ENCODE measurements around the gene MRPL2.

Gene MRPL2

DNA sequence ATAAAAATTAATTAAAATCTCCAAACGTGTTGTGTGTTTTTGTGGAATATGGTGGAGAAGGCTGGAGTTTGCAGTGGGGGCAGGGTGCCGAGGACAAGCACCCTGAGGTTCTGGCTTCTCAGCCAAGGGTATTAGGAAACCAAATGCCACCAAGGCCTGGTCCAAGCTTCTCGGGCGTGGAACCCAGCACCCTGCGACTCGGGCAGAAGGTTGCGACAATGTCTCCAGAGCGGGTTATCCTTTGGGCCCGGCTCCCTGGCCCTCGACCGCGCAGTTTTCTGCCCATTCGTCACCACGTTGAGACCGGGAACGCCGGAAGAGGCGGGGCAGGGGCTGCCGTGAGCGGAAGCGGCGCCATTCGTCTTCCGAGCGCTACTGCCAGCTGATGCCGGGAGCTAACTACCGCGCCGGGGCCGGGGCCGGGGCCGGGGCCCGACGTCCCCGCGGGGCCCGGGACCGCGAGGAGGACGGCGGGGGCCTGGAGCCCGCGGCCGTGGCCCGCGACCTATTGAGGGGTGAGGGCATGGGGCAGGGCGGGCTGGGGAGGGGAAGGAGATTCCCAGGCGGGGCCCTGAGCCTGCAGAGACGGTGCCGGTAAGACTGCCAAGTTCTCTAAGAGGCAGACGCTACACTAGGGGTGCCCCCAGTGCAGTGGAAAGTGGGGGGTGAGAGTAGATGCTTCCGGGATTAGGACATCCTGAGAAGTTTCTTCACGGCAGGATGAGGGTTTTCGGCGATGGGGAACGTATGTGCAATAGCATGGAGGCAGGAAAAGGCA, 37.8 kb downstream of the MRPL2 start, which contains the start of gene RRP36:
RRP36 (plus strand) TSS at position 354 of the 778 bp plus-strand sequence; CDS start at position 386, 32 bp downstream.
- DNase-seq (ENCODE audit: low spot score), result peak; percentile 83

DNA sequence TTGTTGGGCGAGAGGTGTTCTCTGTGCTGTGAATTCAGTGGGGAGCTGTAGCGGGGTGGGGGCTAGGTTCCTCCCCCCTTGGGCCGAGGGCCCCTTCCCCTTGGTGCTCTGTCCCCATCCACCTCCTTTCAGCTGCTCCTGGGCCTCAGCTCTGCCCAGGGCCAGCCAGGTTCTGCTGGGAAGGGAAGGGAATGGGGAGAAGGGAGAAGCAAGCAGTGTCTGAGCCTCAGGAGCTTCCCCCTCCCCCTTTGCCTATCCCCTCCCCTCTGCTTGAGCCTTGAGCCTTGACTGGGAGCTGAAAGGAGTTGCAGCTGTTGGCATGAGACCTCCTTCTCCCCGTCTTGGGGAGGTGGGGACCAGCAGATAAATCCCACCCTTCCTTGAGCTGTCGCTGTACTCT, 38.4 kb downstream of the MRPL2 start:
- DNase-seq (ENCODE audit: low spot score), result peak; percentile 56

DNA sequence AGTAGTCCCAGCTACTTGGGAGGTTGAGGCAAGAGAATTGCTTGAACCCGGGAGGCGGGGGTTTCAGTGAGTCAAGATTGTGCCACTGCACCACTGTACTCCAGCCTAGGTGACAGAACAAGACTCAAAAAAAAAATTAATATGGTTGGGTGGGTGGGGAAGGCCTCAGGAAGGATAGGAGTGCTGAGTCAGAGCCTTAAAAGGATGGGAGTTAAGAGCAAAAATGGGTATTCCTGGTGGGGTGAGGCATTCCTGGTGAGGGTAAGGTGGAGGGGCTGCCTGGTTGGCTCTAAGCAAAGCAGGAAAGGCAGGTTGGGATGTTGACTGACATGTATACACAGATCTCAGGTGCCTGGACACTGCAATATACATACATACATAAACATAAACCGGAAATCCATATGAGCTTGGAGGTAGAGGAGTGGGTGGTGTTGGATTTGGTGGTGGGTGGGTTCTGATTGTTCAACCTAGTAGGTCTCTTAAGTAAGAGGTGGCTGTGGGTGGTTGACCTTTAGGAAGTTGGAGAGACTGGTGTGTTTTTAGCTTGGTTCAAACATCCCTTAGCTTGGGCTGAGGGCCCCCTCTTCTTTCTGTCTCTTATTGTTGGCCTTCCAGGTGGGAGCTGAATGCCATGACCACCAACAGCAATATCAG, 39.1 kb downstream of the MRPL2 start:
- no peak for DNase-seq (ENCODE audit: low spot score)

DNA sequence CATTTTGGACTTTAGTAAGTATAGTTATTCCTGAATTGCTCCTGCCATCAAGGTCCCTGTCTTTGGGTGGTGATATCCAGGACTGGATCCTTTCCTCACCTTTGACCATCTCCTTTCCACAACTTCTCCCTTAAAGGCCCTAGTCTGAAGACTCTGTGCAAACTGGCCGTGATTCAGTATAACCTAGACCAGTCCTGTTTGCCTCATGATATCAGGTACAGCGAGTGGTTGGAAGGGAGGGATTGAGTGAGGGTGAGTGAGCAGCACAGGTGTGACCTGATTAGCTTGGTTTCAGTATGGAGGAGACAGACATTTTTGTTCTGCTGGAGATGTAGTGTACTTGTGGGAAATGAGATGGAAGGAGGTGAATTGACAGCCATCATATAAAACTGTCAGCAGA, 40.1 kb downstream of the MRPL2 start:
- DNase-seq (ENCODE audit: low spot score), result no peak

DNA sequence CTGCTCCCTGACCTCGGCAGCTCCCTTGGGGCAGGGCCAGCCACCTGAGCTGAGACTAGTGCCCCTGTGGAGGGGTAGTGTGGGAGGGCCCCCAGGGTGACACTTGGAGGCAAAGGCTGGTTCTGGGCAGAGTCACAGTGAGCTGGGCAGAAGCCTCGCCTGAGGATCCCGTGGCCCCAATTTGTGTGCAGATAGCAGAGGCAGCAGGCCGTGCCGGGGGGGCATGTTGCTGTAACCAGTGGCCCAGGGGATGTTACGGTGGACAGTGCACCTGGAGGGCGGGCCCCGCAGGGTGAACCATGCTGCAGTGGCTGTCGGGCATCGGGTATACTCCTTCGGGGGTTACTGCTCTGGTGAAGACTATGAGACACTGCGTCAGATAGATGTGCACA, 42.3 kb downstream of the MRPL2 start:
- DNase-seq (ENCODE audit: low spot score), result no peak

DNA sequence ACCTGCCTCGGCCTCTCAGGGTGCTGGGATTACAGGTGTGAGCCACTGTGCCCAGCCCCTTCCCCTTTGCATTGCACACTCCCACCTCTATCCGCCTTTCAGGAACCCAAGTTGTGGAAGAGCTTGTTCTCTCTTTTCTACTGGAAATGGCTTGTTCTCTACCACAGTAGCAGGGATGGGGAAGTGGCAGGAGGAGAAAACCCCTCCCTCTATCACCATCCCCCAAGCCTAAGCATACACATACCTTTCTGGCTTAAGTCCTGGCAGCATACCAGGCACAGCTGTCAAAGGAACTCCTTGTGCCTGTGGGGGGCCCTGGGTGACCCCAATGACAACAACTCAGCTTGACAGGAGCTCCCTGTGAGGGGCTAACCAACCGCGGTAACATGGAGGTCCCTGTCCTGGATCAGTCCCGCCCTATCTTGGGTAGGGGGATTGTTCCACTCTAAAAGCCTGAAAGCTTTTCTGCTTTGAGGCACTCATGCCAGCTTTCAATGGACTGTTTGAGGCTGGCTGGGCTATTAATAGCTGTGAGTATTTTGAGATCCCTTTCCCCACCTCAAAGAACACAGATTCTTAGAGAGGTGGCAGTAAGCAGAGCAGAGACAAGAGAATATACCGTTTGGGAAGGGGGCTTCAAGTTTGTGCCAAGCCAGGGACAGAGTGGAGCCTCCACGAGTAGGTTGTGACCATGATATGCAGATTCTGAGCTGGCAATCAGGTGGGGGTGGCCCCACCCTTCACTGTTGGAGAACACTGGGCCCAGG, 42.9 kb downstream of the MRPL2 start:
- DNase-seq (ENCODE audit: low spot score), result no peak

DNA sequence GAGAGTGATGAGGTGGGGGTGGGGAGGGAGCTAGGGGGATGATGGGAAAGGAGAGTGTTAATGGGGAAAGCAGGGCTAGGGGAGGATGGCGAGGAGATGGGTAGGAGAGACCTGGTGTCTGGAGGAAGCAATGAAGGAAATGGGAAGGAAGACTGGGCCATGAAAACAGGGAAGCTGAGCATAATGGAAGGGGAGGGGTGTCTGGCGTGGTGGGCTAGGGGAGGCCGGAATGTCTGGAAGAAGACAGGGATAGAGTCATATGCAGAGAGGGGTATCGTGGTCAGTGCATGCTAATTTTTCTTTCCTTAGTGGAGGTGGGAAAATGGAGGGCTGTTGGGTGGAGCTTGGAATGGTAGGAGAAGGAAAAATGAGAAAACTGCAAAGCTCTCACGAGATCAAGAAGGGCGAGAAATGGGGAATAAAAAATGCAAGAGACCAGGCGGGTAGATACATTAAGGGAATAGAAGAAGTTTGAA, 44.8 kb downstream of the MRPL2 start:
- no peak for DNase-seq (ENCODE audit: low spot score)

DNA sequence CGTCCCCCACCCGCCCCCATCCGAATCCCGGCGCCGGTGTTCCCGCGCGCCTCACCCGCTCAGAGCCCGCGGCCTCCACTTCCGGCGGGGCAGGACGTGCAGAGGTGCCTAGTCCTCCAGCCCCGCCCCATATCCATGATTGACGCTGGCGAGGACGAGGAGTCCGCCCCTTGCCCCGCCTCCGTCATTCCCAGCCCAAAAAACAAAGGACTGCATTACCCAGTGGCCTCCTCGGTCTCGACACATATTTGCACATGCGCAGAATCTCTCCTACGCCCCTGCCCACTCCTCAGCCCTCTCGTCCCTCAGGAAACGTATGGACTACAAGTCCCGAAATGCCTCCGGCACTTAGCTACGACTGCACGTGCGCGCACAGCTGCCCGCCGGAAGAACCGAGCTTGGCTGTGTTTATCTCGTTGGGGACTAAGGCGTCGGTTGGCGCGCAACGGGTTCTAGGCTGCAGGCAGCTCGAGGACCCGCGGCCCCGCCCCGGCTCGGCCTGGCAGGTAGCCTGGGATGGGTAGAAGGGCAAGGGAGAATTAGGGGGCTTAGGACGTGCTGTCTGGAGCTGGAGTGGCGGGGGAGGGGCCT, 45.3 kb downstream of the MRPL2 start, which contains the start of the genes KLHDC3 and MEA1:
KLHDC3 (plus strand) TSS at position 407 of the 591 bp plus-strand sequence. CDS start 2,944 bp downstream, outside the sequence.
MEA1 (minus strand) TSS at position 104 of the 591 bp plus-strand sequence. CDS start 133 bp downstream, outside the sequence.
- DNase-seq (ENCODE audit: low spot score), result peak; percentile 100

DNA sequence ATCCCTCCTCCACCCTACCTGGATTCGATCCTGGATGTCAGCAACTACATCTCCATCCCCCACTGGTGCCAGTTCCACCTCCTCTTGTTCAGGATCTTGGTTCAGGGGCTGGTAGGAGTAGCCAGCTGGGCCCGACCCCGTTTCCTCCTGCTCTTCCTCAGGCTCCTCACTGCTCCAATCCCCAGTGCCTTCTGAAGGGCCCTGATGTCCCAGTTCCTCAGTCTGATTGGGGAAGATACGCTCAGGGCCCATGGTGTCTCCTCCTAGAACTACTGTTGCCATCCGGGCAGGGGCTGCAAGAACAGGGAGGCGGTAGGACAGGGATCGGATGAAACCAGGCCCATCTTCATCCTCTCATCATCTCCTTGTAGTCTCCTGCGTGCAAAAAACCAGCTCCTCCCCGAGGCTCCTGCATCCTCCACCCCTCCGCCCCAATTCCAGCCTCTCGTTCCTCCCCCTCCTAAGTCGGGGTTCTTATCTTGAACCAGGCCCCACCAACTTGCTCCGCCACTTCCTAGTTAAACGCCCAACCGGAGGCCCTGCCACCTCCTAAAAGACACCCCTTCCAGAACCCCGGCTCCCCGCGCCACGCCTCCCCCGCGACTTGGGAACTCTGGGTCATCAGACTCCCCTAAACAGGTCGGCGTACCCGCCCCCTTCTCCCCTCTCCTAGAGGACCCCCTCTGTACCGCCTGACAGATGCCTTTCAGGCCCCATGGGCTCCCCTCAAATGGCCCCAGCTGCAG, 46.0 kb downstream of the MRPL2 start:
- DNase-seq (ENCODE audit: low spot score), result no peak

DNA sequence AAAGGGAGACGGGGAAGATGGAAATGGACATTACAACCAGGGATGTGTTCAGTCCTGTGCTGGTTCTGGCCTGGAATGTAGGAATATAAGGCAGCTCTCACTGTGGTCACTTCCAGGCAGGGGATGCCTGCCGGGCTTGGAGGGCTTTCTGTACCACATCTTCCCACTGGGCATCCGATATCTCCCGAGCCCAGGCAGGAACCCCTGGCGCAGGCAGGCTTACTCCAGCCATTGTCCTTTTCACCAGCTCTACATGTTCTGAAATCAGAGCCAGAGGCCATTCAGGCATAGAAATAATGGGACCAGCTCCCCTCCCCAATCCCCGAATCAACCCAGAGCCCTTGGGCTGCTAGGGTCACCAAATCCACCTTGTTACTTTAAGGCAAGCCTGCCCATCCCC, 46.9 kb downstream of the MRPL2 start:
- DNase-seq (ENCODE audit: low spot score), result no peak

DNA sequence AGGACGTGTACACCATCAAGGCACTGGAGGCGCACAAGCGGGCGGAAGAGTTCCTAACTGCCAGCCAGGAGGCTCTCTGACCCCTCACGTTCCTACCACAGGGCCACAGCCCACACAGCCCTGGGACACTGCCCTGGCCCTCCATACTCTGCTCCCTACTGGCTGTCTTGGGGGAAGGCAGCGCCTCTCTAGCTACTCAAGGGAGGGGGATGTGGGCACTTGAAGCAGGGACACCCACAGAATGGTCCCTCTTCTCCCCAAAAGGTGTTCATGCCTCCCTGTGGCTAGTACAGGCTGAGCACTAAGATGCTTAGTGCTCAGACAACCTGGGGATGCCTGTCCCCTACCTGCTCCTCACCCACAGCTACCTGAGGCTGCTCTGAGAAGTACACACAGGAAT, 48.0 kb downstream of the MRPL2 start:
- no peak for DNase-seq (ENCODE audit: low spot score)

DNA sequence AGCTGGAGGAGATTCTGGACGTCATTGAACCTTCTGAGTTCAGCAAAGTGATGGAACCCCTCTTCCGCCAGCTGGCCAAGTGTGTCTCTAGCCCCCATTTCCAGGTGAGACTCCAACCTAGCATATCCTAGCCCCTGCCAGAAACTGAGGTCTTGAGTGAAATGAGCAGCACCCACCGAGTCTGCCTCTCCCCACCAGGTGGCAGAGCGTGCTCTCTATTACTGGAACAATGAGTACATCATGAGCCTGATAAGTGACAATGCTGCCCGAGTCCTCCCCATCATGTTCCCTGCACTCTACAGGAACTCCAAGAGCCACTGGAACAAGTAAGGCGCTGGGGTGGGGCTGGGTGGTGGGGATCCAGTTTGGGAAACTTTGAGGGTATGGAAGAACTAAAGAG, 50.1 kb downstream of the MRPL2 start:
- DNase-seq (ENCODE audit: low spot score), result peak; percentile 50

DNA sequence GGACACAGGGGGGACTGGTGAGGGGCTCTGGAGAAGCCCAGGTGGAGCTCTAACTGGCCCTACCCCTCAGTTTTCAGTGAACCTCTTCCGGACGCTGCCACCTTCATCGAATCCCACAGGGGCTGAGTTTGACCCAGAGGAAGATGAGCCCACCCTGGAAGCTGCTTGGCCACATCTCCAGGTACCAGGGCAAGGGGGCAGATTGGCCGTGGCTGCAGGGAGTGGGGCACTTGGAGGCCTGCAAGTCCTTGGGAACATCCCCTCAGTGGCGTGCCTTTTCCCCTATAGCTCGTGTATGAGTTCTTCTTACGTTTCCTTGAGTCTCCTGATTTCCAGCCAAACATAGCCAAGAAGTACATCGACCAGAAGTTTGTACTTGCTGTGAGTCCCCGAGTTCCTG, 52.1 kb downstream of the MRPL2 start:
- no peak for DNase-seq (ENCODE audit: low spot score)

DNA sequence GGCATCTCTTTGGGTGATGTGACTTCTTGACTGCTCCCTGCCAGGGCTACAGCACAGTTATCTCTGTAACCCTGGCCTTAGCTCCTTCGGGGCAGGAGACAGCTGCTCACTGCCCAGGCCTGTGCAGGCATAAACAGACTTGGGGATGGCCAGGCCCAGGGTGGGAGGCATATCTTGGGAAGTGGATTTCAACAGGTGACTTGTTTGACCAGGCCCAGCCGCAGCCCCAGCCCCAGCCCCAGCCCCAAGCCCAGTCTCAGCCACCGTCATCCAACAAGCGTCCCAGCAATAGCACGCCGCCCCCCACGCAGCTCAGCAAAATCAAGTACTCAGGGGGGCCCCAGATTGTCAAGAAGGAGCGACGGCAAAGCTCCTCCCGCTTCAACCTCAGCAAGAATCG, 53.0 kb downstream of the MRPL2 start:
- DNase-seq (ENCODE audit: low spot score), result no peak

DNA sequence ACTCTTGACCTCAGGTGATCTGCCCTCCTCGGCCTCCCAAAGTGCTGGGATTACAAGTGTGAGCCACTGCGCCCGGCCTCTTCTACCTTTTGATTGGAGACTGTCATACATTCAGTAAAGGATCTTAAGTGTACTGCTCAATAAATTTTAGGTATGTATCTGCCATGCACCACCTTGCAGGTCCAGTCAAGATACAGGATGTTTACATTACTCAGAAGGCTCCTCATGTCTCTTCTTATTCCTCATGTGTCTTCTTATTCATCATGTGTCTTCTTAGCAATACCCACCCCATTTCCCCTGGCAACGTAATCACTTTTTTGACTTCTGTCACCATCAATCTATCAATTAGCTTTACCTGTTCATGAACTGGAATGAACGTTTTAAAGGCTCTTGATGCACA, 53.4 kb downstream of the MRPL2 start:
- no peak for DNase-seq (ENCODE audit: low spot score)

Data from cerebellar cortex (tissue), 1 donor.